ENCODE measurements around the gene GLYATL2. TPM values are rescaled to one million over a fixed set of nuclear protein-coding genes. Genes with fewer than 3 reads are reported as not detected.

Gene GLYATL2
- total RNA-seq, 4 donors from 2014 or later: not detected

DNA sequence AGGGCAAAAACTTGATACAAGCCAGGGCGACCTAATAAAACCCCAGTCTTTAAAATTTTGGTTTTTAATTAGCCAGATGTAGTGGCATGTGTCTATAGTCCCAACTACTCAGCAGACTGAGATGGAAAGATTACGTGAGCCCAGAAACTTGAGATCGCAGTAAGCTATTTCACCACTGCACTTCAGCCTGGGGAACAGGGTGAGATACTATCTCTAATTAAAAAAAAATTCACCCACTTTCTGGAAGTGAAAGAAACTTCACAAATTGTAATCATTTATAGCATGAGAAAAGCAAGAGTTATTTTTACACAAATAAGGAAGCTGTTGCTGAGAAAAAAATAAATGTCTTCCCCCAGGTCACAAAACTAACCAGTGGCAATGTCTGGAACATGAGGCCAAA lies 882 bp upstream of the GLYATL2 start:
- no peaks in the 10 kb centered on the region for H3K9me3 ChIP-seq
- H3K4me3 ChIP-seq: no peak overlapping the region
- no peak overlapping the region for H3K27ac ChIP-seq
- no peaks in the 10 kb centered on the region for H3K4me1 ChIP-seq
- no peak for TF ChIP-seq POLR2A (IDR thresholded peaks at IDR 0.05)
- TF ChIP-seq, protein P1, sequence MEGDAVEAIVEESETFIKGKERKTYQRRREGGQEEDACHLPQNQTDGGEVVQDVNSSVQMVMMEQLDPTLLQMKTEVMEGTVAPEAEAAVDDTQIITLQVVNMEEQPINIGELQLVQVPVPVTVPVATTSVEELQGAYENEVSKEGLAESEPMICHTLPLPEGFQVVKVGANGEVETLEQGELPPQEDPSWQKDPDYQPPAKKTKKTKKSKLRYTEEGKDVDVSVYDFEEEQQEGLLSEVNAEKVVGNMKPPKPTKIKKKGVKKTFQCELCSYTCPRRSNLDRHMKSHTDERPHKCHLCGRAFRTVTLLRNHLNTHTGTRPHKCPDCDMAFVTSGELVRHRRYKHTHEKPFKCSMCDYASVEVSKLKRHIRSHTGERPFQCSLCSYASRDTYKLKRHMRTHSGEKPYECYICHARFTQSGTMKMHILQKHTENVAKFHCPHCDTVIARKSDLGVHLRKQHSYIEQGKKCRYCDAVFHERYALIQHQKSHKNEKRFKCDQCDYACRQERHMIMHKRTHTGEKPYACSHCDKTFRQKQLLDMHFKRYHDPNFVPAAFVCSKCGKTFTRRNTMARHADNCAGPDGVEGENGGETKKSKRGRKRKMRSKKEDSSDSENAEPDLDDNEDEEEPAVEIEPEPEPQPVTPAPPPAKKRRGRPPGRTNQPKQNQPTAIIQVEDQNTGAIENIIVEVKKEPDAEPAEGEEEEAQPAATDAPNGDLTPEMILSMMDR (IDR thresholded peaks at IDR 0.05): no peak
- H3K36me3 ChIP-seq: no peaks in the 10 kb centered on the region
- no peak for DNase-seq
- no peaks in the 10 kb centered on the region for H3K27me3 ChIP-seq

DNA sequence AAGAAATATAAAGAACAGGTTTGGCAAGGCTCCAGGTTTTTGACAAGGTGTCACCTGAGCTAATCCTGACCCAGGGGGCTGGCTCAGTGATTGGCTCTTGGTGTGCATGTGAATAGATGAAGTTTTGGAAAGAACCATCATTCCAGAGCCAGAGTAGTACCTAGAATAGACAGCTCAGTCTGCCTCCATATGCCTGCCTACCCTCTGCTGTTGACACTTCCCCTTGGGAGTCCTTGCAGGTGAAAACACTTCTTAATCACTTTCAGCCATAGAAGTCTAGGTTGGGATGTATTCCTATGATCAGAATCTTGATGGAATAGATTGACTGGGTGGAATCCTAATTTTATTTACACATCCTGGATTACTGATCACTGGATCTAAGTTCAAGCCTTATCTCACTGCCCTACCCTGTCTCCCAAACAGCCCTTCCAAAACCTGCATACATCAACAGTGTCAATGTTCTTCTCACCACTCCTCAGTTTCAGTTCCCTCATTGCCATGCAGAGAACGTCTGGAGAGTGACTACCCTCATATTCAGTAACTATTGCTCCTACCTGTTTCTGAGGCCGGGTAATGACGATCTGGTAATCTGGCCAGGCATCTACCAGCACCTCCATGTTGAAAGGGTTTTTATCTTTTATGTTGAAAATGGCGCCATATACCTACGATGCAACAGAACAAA lies 6.7 kb downstream of the GLYATL2 start:
- Histone ChIP-seq H3K9me3 (no peaks in the 10 kb centered on the region), H3K27me3 (no peaks in the 10 kb centered on the region), H3K4me3 (no peak overlapping the region), H3K4me1 (no peaks in the 10 kb centered on the region), H3K36me3 (no peaks in the 10 kb centered on the region), H3K27ac (no peak overlapping the region)
- no peak for DNase-seq
- TF ChIP-seq, protein P1 (IDR thresholded peaks at IDR 0.05): no peak
- no peak for TF ChIP-seq POLR2A (IDR thresholded peaks at IDR 0.05)

GRCh38 chr11:58832056-58832645 lies 12.4 kb downstream of the GLYATL2 start:
- DNase-seq: no peak
- Histone ChIP-seq H3K27ac (no peak overlapping the region), H3K4me1 (no peaks in the 10 kb centered on the region)

GRCh38 chr11:58830673-58831301 lies 13.7 kb downstream of the GLYATL2 start:
- Histone ChIP-seq H3K36me3 (no peaks in the 10 kb centered on the region), H3K27me3 (no peaks in the 10 kb centered on the region), H3K9me3 (peaks cover 0 to 3% (median 0%) of the 10 kb centered on the region in 4 donors), H3K4me1 (no peaks in the 10 kb centered on the region), H3K27ac (no peak overlapping the region), H3K4me3 (no peak overlapping the region)
- DNase-seq: no peak
- TF ChIP-seq, protein P1 (IDR thresholded peaks at IDR 0.05): no peak
- no peak for TF ChIP-seq POLR2A (IDR thresholded peaks at IDR 0.05)

More at GRCh38 chr11:58832056-58832645, 12.4 kb downstream of the GLYATL2 start:
- Histone ChIP-seq H3K36me3 (no peaks in the 10 kb centered on the region), H3K9me3 (no peaks in the 10 kb centered on the region), H3K4me3 (no peak overlapping the region), H3K27me3 (no peaks in the 10 kb centered on the region)
- no peak for TF ChIP-seq POLR2A (IDR thresholded peaks at IDR 0.05)
- TF ChIP-seq, protein P1 (IDR thresholded peaks at IDR 0.05): no peak

GRCh38 chr11:58829786-58830185 lies 14.7 kb downstream of the GLYATL2 start:
- Histone ChIP-seq H3K4me3 (no peak overlapping the region), H3K36me3 (no peaks in the 10 kb centered on the region), H3K4me1 (no peaks in the 10 kb centered on the region), H3K27me3 (no peaks in the 10 kb centered on the region), H3K27ac (no peak overlapping the region), H3K9me3 (peaks cover 0 to 3% (median 0%) of the 10 kb centered on the region in 4 donors)
- no peak for TF ChIP-seq POLR2A (IDR thresholded peaks at IDR 0.05)
- TF ChIP-seq, protein P1 (IDR thresholded peaks at IDR 0.05): no peak
- no peak for DNase-seq

Data from Peyer's patch (tissue), 4 donors.